Kidney epithelial cell (primary cell): ENCODE measurements around the gene FRY. TPM values are rescaled to one million over a fixed set of nuclear protein-coding genes. Genes with fewer than 3 reads are reported as not detected.

Source experiments
- DNase-seq: peaks from one replicate; pipeline ENCODE4 v3.0.0-alpha.2; 2010; ENCODE audit warnings: low read depth
- H3K27me3 ChIP-seq: 2 replicates; pipeline ENCODE4 v1.6.0; 2011; ENCODE audit warnings: low read length; ENCODE audit not compliant: control insufficient read depth, insufficient read depth
- H3K36me3 ChIP-seq: 2 replicates; pipeline ENCODE4 v1.5.1; 2011; ENCODE audit warnings: low read length; ENCODE audit not compliant: control insufficient read depth, insufficient read depth
- H3K4me3 ChIP-seq: 2 replicates; pipeline ENCODE4 v1.5.1; 2011; ENCODE audit warnings: low read depth, mild to moderate bottlenecking, control low read depth, low read length
- CTCF ChIP-seq: IDR thresholded peaks from 2 replicates; pipeline ENCODE4 v1.5.1; 2011; ENCODE audit warnings: mild to moderate bottlenecking, moderate library complexity, low read length, control low read depth, inconsistent platforms; ENCODE audit not compliant: insufficient read depth, poor library complexity, severe bottlenecking
- total RNA-seq: library from RNA; depleted of rRNA; stranded (reverse); fragments of >200 nt; gene quantifications from 2 replicates; pipeline ENCODE4 v1.2.3, GENCODE V29; 2015

The FRY gene
- total RNA-seq, 1 donor from 2014 or later = 6.7 TPM

GRCh38 chr13:32147976-32148375 lies 116.4 kb downstream of the FRY start:
- DNase-seq = no peak
- H3K36me3 ChIP-seq = no peaks in the 10 kb centered on the region
- no peak for TF ChIP-seq CTCF
- H3K27me3 ChIP-seq = no peaks in the 10 kb centered on the region
- H3K4me3 ChIP-seq = no peak overlapping the region

- Histone ChIP-seq H3K36me3 (no peaks in the 10 kb centered on the region), H3K27me3 (no peaks in the 10 kb centered on the region), H3K4me3 (no peak overlapping the region)
- DNase-seq = no peak
- TF ChIP-seq CTCF = no peak
Observed at GRCh38 chr13:32150239-32150638, 118.7 kb downstream of the FRY start.

- no peaks in the 10 kb centered on the region for H3K36me3 ChIP-seq
- TF ChIP-seq CTCF = no peak
- H3K27me3 ChIP-seq = no peaks in the 10 kb centered on the region
- no peak overlapping the region for H3K4me3 ChIP-seq
- no peak for DNase-seq
Observed at GRCh38 chr13:32150794-32151193, 119.2 kb downstream of the FRY start.

GRCh38 chr13:32151240-32151639 lies 119.7 kb downstream of the FRY start:
- DNase-seq = no peak
- no peaks in the 10 kb centered on the region for H3K36me3 ChIP-seq
- TF ChIP-seq CTCF = no peak
- no peak overlapping the region for H3K4me3 ChIP-seq
- H3K27me3 ChIP-seq = no peaks in the 10 kb centered on the region

GRCh38 chr13:32153056-32153455 lies 121.5 kb downstream of the FRY start:
- H3K4me3 ChIP-seq = no peak overlapping the region
- no peaks in the 10 kb centered on the region for H3K27me3 ChIP-seq
- no peaks in the 10 kb centered on the region for H3K36me3 ChIP-seq
- no peak for TF ChIP-seq CTCF
- no peak for DNase-seq

GRCh38 chr13:32159137-32159869 lies 127.7 kb downstream of the FRY start:
- no peaks in the 10 kb centered on the region for H3K27me3 ChIP-seq
- no peak for TF ChIP-seq CTCF

More at GRCh38 chr13:32159137-32159869, 127.7 kb downstream of the FRY start:
- Histone ChIP-seq H3K4me3 (no peak overlapping the region), H3K36me3 (no peaks in the 10 kb centered on the region)
- no peak for DNase-seq
